ENCODE data around the gene OPA1.

Gene OPA1

GRCh38 chr3:193648542-193649076, 55.6 kb downstream of the OPA1 start:
- in situ Hi-C loops (cut with MboI; ENCODE audit: low sequenced_read_pairs): no loop called here

- in situ Hi-C loops (cut with MboI; ENCODE audit: low sequenced_read_pairs): no loop called here
These were observed 57.6 kb downstream of the OPA1 start for GRCh38 chr3:193650585-193650984.

- in situ Hi-C loops (cut with MboI; ENCODE audit: low sequenced_read_pairs): no loop called here
These were observed 62.9 kb downstream of the OPA1 start for GRCh38 chr3:193655831-193656433.

DNA sequence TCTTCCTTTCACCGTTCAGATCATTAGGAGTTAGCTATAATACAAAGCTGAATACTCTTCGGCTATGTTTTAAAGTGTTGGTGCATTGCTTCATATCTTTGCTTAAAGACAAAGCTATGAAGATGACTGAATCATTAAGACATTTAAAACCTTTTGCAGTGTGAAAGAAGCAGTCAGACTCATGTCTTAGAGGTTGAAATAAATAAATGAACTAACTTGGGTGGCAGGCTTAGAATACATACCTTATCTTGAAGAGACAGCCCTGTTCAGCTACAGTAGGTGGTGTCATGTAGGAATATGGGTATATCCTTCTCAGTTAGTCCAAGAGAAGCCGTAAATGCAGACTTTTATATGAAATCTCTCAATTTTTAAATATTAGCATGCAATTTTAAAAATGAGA, 63.4 kb downstream of the OPA1 start:
- in situ Hi-C loops (cut with MboI; ENCODE audit: low sequenced_read_pairs): no loop called here

DNA sequence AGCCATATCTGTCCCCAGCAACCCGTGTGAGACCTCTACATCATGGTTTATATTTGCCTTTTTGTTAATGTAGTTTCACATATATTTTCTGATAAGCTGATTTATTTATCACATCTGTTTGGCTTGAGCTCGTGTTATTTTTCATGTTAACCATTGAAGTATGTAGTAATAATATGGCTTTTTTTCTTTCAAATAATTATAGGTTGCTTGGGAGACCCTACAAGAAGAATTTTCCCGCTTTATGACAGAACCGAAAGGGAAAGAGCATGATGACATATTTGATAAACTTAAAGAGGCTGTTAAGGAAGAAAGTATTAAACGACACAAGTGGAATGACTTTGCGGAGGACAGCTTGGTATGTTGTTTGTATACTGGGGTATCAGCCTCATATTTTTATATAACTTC, 63.9 kb downstream of the OPA1 start:
- in situ Hi-C loops (cut with MboI; ENCODE audit: low sequenced_read_pairs): no loop called here

- in situ Hi-C loops (cut with MboI; ENCODE audit: low sequenced_read_pairs): no loop called here
These were observed 67.2 kb downstream of the OPA1 start for GRCh38 chr3:193660171-193660570.

DNA sequence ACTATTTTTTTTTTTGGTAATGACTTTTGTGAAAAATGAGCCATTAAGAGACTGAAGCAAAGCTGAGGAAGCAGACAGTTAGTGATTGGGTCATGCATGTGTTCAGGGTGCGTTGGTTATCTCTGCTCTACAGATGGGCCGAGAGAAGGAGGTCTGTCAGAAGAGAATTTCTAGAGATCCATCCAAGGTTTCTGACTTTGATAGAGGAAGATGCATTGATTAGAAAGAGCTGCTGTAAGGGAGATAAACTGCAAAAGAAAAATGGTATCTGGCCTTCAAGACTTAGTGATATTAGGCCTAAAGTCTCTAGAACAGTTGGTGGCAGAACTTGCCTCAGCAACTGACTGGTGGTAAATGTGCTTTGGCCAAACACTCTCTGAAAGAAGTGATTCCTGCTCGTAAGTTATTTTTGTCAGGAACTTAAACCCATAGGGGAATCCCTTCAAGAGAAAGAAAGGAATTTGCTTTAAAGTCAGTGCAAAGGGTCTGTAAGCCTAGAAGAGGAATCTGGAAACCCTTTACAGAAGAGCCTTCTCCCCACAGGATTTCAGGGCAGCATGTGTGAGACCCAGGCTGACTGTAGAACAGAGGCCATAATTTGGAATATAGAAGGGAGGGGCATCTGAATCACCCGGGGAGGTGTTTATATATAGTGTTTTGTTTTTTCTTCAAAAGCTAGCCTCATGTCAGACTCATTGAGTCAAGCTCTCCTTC, 67.8 kb downstream of the OPA1 start:
- in situ Hi-C loops (cut with MboI; ENCODE audit: low sequenced_read_pairs): no loop called here

DNA sequence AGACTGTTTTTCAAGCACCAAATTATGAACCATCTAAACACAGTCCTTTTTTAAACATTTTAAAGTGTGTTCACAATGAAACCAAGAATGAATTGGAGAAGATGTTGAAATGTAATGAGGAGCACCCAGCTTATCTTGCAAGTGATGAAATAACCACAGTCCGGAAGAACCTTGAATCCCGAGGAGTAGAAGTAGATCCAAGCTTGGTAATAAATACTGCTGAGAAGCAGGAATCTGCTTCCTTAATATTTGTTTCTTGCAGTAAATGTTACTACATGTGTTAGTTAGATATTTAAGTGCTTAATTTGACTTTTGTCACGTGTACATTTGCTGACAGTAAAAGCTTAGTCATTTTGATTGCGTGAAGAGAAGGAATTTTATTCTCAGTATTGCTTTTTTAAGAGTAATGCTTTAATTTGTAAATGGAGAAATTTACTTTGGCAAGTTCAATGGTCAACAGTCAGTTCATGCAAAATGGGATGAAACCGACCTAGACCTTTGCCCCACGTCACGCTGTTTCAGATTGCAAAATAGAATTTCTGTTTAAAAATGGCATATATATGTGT, 69.8 kb downstream of the OPA1 start:
- in situ Hi-C loops (cut with MboI; ENCODE audit: low sequenced_read_pairs): no loop called here

- in situ Hi-C loops (cut with MboI; ENCODE audit: low sequenced_read_pairs): no loop called here
These were observed 72.5 kb downstream of the OPA1 start for GRCh38 chr3:193665370-193665989.

DNA sequence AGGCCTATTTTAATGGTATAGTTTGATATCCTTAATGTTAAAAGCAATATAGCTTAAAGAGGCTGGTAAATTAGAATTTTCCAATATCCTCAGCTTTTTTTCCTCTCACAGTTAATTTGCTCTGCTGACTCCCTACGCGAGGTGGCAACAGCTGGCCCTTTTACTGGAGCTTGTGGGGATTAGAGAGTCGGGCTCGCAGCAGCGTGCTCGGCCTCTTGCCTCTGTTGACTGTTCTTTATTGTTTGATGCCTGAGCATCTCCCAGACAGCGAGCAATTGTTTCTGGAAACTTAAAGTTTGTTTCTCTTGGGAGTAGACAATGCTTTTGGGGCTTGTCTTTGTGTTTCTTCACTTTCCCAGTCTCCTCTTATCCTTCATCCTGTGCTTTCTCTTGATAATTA, 80.8 kb downstream of the OPA1 start:
- in situ Hi-C loops (cut with MboI; ENCODE audit: low sequenced_read_pairs): no loop called here

GRCh38 chr3:193674714-193675113, 81.7 kb downstream of the OPA1 start:
- in situ Hi-C loops (cut with MboI; ENCODE audit: low sequenced_read_pairs): no loop called here

DNA sequence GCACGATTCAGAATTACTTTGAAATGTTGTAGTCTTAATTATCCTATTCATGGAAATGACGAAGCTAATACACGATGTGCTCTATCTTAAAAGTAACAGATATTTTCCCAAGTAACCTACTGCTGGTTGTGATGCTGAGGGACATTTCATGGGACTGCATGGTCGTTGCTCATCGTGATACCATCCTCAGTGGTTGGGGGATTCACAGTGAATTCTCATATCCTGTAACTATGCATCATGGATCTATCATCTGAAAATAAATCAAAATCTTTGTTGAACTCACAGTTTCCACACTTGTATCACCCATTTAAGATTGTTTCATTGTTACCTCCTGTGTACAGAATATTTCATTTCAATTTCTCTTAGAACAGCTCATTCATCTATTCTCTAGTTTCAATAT, 84.7 kb downstream of the OPA1 start:
- in situ Hi-C loops (cut with MboI; ENCODE audit: low sequenced_read_pairs): no loop called here

- in situ Hi-C loops (cut with MboI; ENCODE audit: low sequenced_read_pairs): no loop called here
These were observed 87.2 kb downstream of the OPA1 start for GRCh38 chr3:193680220-193680619.

DNA sequence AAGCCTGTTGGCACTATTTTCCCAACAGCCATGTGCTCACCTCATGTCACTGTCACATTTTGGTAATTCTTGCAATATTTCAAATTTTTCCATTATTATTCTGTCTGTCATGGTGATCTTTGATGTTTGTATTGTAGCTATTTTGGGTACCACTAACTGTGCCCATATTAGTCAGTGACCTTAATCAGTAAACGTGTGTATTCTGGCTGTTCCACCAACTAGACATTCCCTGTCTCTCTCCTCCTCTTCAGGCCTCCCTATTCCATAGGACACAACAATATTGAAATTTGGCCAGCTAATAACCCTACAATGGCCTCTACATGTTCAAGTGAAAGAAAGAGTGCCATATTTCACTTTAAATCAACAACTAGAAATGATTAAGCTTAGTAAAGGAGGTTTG, 88.6 kb downstream of the OPA1 start:
- in situ Hi-C loops (cut with MboI; ENCODE audit: low sequenced_read_pairs): no loop called here

- in situ Hi-C loops (cut with MboI; ENCODE audit: low sequenced_read_pairs): no loop called here
These were observed 93.9 kb downstream of the OPA1 start for GRCh38 chr3:193686665-193687483.

DNA sequence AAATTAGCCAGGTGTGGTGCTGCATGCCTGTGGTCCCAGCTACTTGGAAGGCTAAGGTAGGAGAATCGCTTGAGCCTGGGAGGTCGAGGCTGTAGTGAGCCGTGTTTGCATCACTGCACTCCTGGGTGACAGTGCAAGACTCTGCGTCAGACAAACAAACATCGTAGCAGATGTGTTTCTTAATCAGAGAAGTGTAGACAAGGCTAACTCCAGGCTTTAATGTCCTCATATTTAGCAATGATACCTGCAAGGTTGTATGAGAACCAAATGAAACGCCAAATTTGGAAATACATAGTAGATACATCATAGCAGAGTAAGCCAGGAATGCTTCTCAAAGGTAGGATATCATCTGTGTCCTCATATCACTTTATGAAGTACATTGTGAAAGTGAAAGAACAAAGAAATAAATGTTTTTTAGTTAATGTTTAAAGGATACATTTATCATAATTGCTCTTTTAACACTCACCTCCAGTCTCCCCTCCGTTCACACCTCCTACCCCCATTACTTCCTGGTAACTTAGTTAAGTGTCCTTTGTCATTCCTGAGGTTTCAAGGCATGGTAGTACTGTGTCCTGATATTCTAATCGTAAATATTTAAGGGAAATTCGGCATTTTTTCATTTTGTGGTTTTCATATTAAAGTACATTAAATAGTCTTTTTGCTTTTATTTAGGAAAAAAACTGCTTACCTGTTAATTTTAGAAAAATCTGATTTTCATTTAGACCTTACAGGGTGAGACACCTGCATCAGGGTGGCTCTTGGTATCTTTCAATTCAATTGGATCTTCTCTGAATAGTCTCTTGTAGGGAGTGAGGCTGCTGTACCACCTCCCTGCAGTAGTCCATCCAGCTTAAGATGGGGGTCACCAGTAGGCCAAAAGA, 96.1 kb downstream of the OPA1 start:
- in situ Hi-C loops (cut with MboI; ENCODE audit: low sequenced_read_pairs): no loop called here

- in situ Hi-C loops (cut with MboI; ENCODE audit: low sequenced_read_pairs): no loop called here
These were observed 100.8 kb downstream of the OPA1 start for GRCh38 chr3:193693774-193694173.

DNA sequence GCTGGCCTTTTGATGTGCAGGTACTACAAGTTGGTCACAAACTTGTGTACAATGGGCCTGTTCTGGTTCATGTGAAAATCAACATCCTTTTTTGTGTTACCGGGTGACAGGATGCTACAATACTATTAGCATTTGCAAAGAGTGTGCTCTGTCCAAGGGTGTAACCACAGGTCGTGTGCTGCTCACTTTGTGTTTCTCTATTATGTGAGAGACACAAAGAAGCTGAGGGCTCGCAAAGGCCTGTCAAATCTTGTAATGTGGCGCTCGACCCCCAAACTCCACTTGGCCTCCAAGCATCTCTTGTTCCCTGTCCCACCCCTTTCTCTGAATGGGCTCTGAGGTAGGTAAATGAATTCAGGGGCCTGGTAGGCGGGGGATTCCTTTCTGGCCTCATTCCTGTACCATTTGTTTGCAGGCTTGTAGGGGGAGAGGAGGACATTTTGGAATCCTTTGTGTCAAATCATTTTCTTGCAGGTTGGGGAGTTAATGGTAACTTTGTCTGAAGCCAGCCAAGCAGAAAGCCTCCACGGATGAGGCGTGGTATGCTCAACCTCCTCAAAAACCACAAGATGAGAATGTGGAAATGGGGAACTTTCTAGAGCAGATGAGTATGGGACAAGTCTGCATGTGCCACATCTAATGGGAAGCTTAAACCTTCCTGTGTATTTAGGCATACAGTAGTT, 109.1 kb downstream of the OPA1 start:
- in situ Hi-C loops (cut with MboI; ENCODE audit: low sequenced_read_pairs): no loop called here

GRCh38 chr3:193702967-193703366, 110.0 kb downstream of the OPA1 start:
- in situ Hi-C loops (cut with MboI; ENCODE audit: low sequenced_read_pairs): no loop called here

Data from hTERT RPE-1 (cell line).